ENCODE measurements around the gene ERCC6L. TPM values are rescaled to one million over a fixed set of nuclear protein-coding genes. Genes with fewer than 3 reads are reported as not detected.

The ERCC6L gene
- total and polyA plus RNA-seq, 2 donors from 2014 or later: 0.16 TPM; not detected in 1

DNA sequence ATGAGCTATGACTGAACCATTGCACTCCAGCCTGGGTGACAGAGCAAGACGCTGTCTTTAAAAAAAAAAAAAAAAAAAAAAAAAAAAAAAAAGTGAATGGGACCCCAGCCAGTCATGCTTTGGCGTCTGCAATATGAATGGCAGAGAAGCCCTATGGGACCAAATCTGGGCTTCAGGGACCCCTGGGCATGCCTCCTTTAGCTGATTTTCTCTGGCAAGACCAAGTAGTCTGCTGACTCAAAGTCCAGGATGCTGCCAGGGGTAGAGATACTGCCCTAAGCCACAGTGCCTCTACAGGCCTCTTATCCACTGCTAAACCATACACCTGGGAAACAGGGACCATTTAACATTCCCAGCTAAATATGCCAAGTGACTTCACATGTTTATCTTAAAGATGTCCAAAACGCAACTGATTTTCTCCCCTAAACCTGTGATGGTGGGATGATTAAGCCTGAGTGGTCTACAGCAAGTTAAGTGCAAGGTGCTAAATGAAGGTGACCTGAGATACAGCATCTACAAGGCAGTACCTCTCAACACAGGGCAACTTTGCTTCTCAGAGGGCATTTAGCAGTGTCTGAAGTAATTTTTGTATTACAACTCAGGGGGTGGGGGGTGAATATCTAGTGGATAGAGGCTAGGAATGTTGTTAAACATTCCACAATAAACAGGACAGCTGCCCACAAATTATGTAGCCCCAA lies 32.4 kb upstream of the ERCC6L start:
- no peaks in the 10 kb centered on the region for H3K9me3 ChIP-seq (ENCODE audit: control insufficient read depth in 2 of 3, insufficient read depth in 1 of 3, low read length in 3 of 3)
- intact Hi-C loops (cut with DNase I): no loop called here
- DNase-seq (no peak), FAIRE-seq (no peak)
- TF ChIP-seq, protein P1, sequence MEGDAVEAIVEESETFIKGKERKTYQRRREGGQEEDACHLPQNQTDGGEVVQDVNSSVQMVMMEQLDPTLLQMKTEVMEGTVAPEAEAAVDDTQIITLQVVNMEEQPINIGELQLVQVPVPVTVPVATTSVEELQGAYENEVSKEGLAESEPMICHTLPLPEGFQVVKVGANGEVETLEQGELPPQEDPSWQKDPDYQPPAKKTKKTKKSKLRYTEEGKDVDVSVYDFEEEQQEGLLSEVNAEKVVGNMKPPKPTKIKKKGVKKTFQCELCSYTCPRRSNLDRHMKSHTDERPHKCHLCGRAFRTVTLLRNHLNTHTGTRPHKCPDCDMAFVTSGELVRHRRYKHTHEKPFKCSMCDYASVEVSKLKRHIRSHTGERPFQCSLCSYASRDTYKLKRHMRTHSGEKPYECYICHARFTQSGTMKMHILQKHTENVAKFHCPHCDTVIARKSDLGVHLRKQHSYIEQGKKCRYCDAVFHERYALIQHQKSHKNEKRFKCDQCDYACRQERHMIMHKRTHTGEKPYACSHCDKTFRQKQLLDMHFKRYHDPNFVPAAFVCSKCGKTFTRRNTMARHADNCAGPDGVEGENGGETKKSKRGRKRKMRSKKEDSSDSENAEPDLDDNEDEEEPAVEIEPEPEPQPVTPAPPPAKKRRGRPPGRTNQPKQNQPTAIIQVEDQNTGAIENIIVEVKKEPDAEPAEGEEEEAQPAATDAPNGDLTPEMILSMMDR (IDR thresholded peaks at IDR 0.05; ENCODE audit: borderline replicate concordance, extremely low read depth, insufficient read depth): no peak
- H3K4me1 ChIP-seq (ENCODE audit: control insufficient read depth in 2 of 3, insufficient read depth in 2 of 3, low read depth in 1 of 3, low read length in 3 of 3): peaks cover 0 to 5% (median 2%) of the 10 kb centered on the region in 3 donors
- H3K4me3 ChIP-seq (ENCODE audit: low read length in 3 of 3): no peak overlapping the region
- no peak overlapping the region for H3K27ac ChIP-seq (ENCODE audit: low read depth in 2 of 2, low read length in 2 of 2)
- no peak overlapping the region for H3K9ac ChIP-seq (ENCODE audit: low read length in 3 of 3)
- peaks cover 11 to 32% (median 28%) of the 10 kb centered on the region in 3 donors for H3K36me3 ChIP-seq (ENCODE audit: control insufficient read depth in 2 of 3, insufficient read depth in 3 of 3, low read length in 3 of 3)
- H3K27me3 ChIP-seq (ENCODE audit: control insufficient read depth, insufficient read depth, low read length): no peaks in the 10 kb centered on the region

DNA sequence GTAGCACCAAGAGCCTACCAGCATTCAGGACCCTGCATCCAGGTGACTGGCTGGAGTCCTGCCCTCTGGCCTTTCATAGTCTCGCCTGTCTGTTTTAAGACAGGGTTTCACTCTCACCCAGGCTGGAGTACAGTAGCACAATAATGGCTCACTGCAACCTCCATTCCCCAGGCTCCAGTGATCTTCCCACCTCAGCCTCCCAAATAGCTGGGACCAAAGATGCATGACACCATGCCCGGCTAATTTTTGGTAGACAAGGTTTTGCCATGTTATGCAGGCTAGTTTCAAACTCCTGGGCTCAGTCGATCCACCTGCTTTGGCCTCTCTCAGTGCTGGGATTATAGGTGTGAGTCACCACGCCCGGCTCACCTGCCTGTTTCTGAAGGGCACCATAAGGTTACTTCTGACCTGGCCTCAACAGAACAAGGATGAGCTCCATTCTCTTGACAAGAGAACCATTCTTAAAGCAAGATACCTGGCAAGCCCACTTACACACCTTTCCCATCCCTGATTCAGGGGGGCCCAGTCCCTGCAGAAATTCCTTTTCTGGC lies 31.6 kb upstream of the ERCC6L start:
- Histone ChIP-seq H3K36me3 (ENCODE audit: control insufficient read depth in 2 of 3, insufficient read depth in 3 of 3, low read length in 3 of 3) (peaks cover 11 to 32% (median 25%) of the 10 kb centered on the region in 3 donors), H3K9ac (ENCODE audit: low read length in 3 of 3) (no peak overlapping the region)
- FAIRE-seq: no peak

DNA sequence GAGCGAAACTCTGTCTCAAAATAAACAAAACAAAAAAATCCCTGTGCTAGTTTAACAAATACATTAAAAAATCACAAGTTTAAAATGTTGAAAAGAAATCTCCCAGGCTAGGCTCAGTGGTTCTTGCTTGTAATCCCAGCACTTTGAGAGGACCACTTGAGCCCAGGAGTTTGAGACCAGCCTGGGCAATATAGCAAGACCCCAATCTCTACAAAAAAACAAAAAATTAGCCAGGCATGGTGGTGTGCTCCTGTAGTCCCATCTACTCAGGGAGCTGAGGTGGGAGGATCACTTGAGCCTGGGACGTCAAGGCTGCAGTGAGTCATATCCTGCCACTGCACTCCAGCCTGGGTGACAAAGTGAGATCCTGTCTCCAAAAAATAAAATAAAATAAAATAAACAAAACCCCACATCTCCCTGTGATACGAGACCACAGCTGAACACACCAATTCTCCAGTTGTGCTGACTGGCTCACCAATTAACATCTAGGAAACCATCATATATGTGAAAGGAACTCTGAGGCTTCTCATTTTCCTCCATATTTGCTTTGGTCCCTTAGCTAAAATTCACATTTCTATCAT lies 30.9 kb upstream of the ERCC6L start:
- no peak overlapping the region for H3K9ac ChIP-seq (ENCODE audit: low read length in 3 of 3)
- intact Hi-C loops (cut with DNase I): no loop called here
- no peaks in the 10 kb centered on the region for H3K4me1 ChIP-seq (ENCODE audit: control insufficient read depth in 2 of 3, insufficient read depth in 2 of 3, low read depth in 1 of 3, low read length in 3 of 3)
- no peaks in the 10 kb centered on the region for H3K9me3 ChIP-seq (ENCODE audit: control insufficient read depth in 2 of 3, insufficient read depth in 1 of 3, low read length in 3 of 3)
- DNase-seq: no peak
- peaks cover 11 to 26% (median 20%) of the 10 kb centered on the region in 3 donors for H3K36me3 ChIP-seq (ENCODE audit: control insufficient read depth in 2 of 3, insufficient read depth in 3 of 3, low read length in 3 of 3)
- TF ChIP-seq, protein P1 (IDR thresholded peaks at IDR 0.05; ENCODE audit: borderline replicate concordance, extremely low read depth, insufficient read depth): no peak
- H3K4me3 ChIP-seq (ENCODE audit: low read length in 3 of 3): no peak overlapping the region
- H3K27me3 ChIP-seq (ENCODE audit: control insufficient read depth, insufficient read depth, low read length): no peaks in the 10 kb centered on the region
- no peak for FAIRE-seq
- H3K27ac ChIP-seq (ENCODE audit: low read depth in 2 of 2, low read length in 2 of 2): no peak overlapping the region

More for the DNA sequence above, 31.6 kb upstream of the ERCC6L start:
- Histone ChIP-seq H3K9me3 (ENCODE audit: control insufficient read depth in 2 of 3, insufficient read depth in 1 of 3, low read length in 3 of 3) (no peaks in the 10 kb centered on the region), H3K27ac (ENCODE audit: low read depth in 2 of 2, low read length in 2 of 2) (no peak overlapping the region), H3K4me3 (ENCODE audit: low read length in 3 of 3) (no peak overlapping the region), H3K4me1 (ENCODE audit: control insufficient read depth in 2 of 3, insufficient read depth in 2 of 3, low read depth in 1 of 3, low read length in 3 of 3) (no peaks in the 10 kb centered on the region), H3K27me3 (ENCODE audit: control insufficient read depth, insufficient read depth, low read length) (no peaks in the 10 kb centered on the region)
- intact Hi-C loops (cut with DNase I): no loop called here
- no peak for DNase-seq
- TF ChIP-seq, protein P1 (IDR thresholded peaks at IDR 0.05; ENCODE audit: borderline replicate concordance, extremely low read depth, insufficient read depth): no peak

Data from kidney (tissue), 14 donors.